ENCODE measurements around the gene SPO11. TPM values are rescaled to one million over a fixed set of nuclear protein-coding genes. Genes with fewer than 3 reads are reported as not detected.

The SPO11 gene
- total RNA-seq, 6 experiments from 2014 or later: not detected

GRCh38 chr20:57312138-57312537 is 17.5 kb upstream of the SPO11 start:
- Mint-ChIP-seq H3K36me3 (ENCODE audit: low read depth) (no peaks in the 10 kb centered on the region), H3K4me3 (no peak overlapping the region), H3K27me3 (ENCODE audit: insufficient read depth) (peaks cover 22% of the 10 kb centered on the region), H3K9me3 (no peaks in the 10 kb centered on the region), H3K27ac (no peak overlapping the region), H3K4me1 (ENCODE audit: low read depth) (no peaks in the 10 kb centered on the region)
- no peak for DNase-seq
- no peak for TF ChIP-seq CTCF (IDR thresholded peaks at IDR 0.05)

- no peaks in the 10 kb centered on the region for H3K4me1 Mint-ChIP-seq (ENCODE audit: low read depth)
- DNase-seq: no peak
- no peaks in the 10 kb centered on the region for H3K9me3 Mint-ChIP-seq
- no peak for TF ChIP-seq CTCF (IDR thresholded peaks at IDR 0.05)
- no peak overlapping the region for H3K4me3 Mint-ChIP-seq
- no peak overlapping the region for H3K27ac Mint-ChIP-seq
- H3K36me3 Mint-ChIP-seq (ENCODE audit: low read depth): no peaks in the 10 kb centered on the region
- peaks cover 21% of the 10 kb centered on the region for H3K27me3 Mint-ChIP-seq (ENCODE audit: insufficient read depth)
Observed at GRCh38 chr20:57313230-57313629, 16.4 kb upstream of the SPO11 start.

GRCh38 chr20:57313951-57314350 is 15.7 kb upstream of the SPO11 start:
- H3K27ac Mint-ChIP-seq: no peak overlapping the region

GRCh38 chr20:57315083-57315975 is 14.3 kb upstream of the SPO11 start:
- TF ChIP-seq CTCF (IDR thresholded peaks at IDR 0.05): no peak
- Mint-ChIP-seq H3K27ac (no peak overlapping the region), H3K27me3 (ENCODE audit: insufficient read depth) (peaks cover 20% of the 10 kb centered on the region), H3K36me3 (ENCODE audit: low read depth) (no peaks in the 10 kb centered on the region), H3K9me3 (no peaks in the 10 kb centered on the region), H3K4me1 (ENCODE audit: low read depth) (no peaks in the 10 kb centered on the region), H3K4me3 (no peak overlapping the region)
- no peak for DNase-seq

More at GRCh38 chr20:57313951-57314350, 15.7 kb upstream of the SPO11 start:
- Mint-ChIP-seq H3K27me3 (ENCODE audit: insufficient read depth) (peaks cover 25% of the 10 kb centered on the region), H3K4me1 (ENCODE audit: low read depth) (no peaks in the 10 kb centered on the region), H3K4me3 (no peak overlapping the region), H3K36me3 (ENCODE audit: low read depth) (no peaks in the 10 kb centered on the region), H3K9me3 (no peaks in the 10 kb centered on the region)
- DNase-seq: no peak
- TF ChIP-seq CTCF (IDR thresholded peaks at IDR 0.05): no peak

- H3K4me3 Mint-ChIP-seq: no peak overlapping the region
- H3K9me3 Mint-ChIP-seq: no peaks in the 10 kb centered on the region
- no peak for TF ChIP-seq CTCF (IDR thresholded peaks at IDR 0.05)
- no peak overlapping the region for H3K27ac Mint-ChIP-seq
- H3K27me3 Mint-ChIP-seq (ENCODE audit: insufficient read depth): peaks cover 20% of the 10 kb centered on the region
- DNase-seq: no peak
- H3K36me3 Mint-ChIP-seq (ENCODE audit: low read depth): no peaks in the 10 kb centered on the region
- H3K4me1 Mint-ChIP-seq (ENCODE audit: low read depth): no peaks in the 10 kb centered on the region
Observed at GRCh38 chr20:57315976-57316480, 13.6 kb upstream of the SPO11 start.
